Measurements from ENCODE around the gene MBD1. TPM values are rescaled to one million over a fixed set of nuclear protein-coding genes. Genes with fewer than 3 reads are reported as not detected.

Gene MBD1
- total and polyA plus RNA-seq, 2 of the 13 experiments (the other 11 are each of a cell fraction or from before 2014, with no cell fraction given): 25.5 to 28.6 TPM

GRCh38 chr18:50266248-50266704 lies 15.0 kb downstream of the MBD1 start, which contains the start of gene CFAP53 (continued):
- TF ChIP-seq YEATS4 (CRISPR knock-in tag; IDR thresholded peaks at IDR 0.05; ENCODE audit: borderline replicate concordance) (no peak), ZNF562 (CRISPR knock-in tag; IDR thresholded peaks at IDR 0.05; ENCODE audit: borderline replicate concordance) (no peak), HMGA1 (CRISPR knock-in tag; conservative IDR thresholded peaks at IDR 0.05) (no peak), NCOR1 (IDR thresholded peaks at IDR 0.05; ENCODE audit: borderline replicate concordance, low read length) (no peak), ZNF607 (CRISPR knock-in tag; IDR thresholded peaks at IDR 0.05; ENCODE audit: borderline replicate concordance) (no peak), GATA4 (IDR thresholded peaks at IDR 0.05; ENCODE audit: borderline replicate concordance, low read depth) (no peak), ZNF772 (CRISPR knock-in tag; IDR thresholded peaks at IDR 0.05) (no peak), PBX2 (CRISPR knock-in tag; IDR thresholded peaks at IDR 0.05) (no peak), XBP1 (CRISPR knock-in tag; IDR thresholded peaks at IDR 0.05) (no peak), NRL (CRISPR knock-in tag; IDR thresholded peaks at IDR 0.05; ENCODE audit: borderline replicate concordance) (no peak), ZNF879 (CRISPR knock-in tag; IDR thresholded peaks at IDR 0.05) (no peak), SNAI1 (CRISPR knock-in tag; IDR thresholded peaks at IDR 0.05; ENCODE audit: borderline replicate concordance) (no peak), PRMT3 (CRISPR knock-in tag; IDR thresholded peaks at IDR 0.05; ENCODE audit: borderline replicate concordance, low read depth) (no peak), ZNF609 (CRISPR knock-in tag; IDR thresholded peaks at IDR 0.05; ENCODE audit: borderline replicate concordance) (no peak)
- TF ChIP-seq, protein P1, sequence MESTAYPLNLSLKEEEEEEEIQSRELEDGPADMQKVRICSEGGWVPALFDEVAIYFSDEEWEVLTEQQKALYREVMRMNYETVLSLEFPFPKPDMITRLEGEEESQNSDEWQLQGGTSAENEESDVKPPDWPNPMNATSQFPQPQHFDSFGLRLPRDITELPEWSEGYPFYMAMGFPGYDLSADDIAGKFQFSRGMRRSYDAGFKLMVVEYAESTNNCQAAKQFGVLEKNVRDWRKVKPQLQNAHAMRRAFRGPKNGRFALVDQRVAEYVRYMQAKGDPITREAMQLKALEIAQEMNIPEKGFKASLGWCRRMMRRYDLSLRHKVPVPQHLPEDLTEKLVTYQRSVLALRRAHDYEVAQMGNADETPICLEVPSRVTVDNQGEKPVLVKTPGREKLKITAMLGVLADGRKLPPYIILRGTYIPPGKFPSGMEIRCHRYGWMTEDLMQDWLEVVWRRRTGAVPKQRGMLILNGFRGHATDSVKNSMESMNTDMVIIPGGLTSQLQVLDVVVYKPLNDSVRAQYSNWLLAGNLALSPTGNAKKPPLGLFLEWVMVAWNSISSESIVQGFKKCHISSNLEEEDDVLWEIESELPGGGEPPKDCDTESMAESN (CRISPR knock-in tag; conservative IDR thresholded peaks at IDR 0.05): no peak
- TF ChIP-seq, protein P2, sequence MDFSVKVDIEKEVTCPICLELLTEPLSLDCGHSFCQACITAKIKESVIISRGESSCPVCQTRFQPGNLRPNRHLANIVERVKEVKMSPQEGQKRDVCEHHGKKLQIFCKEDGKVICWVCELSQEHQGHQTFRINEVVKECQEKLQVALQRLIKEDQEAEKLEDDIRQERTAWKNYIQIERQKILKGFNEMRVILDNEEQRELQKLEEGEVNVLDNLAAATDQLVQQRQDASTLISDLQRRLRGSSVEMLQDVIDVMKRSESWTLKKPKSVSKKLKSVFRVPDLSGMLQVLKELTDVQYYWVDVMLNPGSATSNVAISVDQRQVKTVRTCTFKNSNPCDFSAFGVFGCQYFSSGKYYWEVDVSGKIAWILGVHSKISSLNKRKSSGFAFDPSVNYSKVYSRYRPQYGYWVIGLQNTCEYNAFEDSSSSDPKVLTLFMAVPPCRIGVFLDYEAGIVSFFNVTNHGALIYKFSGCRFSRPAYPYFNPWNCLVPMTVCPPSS (IDR thresholded peaks at IDR 0.05): no peak
- TF ChIP-seq, protein P3, sequence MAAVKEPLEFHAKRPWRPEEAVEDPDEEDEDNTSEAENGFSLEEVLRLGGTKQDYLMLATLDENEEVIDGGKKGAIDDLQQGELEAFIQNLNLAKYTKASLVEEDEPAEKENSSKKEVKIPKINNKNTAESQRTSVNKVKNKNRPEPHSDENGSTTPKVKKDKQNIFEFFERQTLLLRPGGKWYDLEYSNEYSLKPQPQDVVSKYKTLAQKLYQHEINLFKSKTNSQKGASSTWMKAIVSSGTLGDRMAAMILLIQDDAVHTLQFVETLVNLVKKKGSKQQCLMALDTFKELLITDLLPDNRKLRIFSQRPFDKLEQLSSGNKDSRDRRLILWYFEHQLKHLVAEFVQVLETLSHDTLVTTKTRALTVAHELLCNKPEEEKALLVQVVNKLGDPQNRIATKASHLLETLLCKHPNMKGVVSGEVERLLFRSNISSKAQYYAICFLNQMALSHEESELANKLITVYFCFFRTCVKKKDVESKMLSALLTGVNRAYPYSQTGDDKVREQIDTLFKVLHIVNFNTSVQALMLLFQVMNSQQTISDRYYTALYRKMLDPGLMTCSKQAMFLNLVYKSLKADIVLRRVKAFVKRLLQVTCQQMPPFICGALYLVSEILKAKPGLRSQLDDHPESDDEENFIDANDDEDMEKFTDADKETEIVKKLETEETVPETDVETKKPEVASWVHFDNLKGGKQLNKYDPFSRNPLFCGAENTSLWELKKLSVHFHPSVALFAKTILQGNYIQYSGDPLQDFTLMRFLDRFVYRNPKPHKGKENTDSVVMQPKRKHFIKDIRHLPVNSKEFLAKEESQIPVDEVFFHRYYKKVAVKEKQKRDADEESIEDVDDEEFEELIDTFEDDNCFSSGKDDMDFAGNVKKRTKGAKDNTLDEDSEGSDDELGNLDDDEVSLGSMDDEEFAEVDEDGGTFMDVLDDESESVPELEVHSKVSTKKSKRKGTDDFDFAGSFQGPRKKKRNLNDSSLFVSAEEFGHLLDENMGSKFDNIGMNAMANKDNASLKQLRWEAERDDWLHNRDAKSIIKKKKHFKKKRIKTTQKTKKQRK (IDR thresholded peaks at IDR 0.05; ENCODE audit: low read length): no peak

Data from HepG2 (cell line).